OCI-LY3 (cell line): ENCODE data around the gene NWD2.
"Not testable (repeated sequence)": the region's sequence is repeated elsewhere in the genome, so short reads cannot be mapped to it uniquely, and the experiment has no call there.

ENCODE experiments used
- H2AFZ ChIP-seq: fragments of 200-600, 300-600 bp; shearing (Covaris generic); 2 replicates; pipeline ENCODE4 v1.6.0; 2014; ENCODE audit warnings: antibody characterized with exemption, low read depth, low read length
- H3K27ac ChIP-seq: fragments of 200-600, 300-600 bp; sonication (generic); 2 replicates; pipeline ENCODE4 v1.5.1; 2014; ENCODE audit warnings: mild to moderate bottlenecking, low read length, moderate library complexity, mixed read lengths
- H3K27me3 ChIP-seq: fragments of 200-600, 300-600 bp; sonication (generic); 2 replicates; pipeline ENCODE4 v1.6.1; 2014; ENCODE audit warnings: low read depth, low read length, mixed read lengths
- H3K36me3 ChIP-seq: fragments of 200-600, 300-600 bp; sonication (generic); replicated peaks from 2 replicates; pipeline ENCODE3; 2014; ENCODE audit warnings: low read depth, low read length, mixed read lengths
- H3K4me1 ChIP-seq: fragments of 300-600, 200-600 bp; sonication (generic); 2 replicates; pipeline ENCODE4 v1.6.1; 2014; ENCODE audit warnings: low read length, mixed read lengths
- H3K4me2 ChIP-seq: fragments of 200-600, 300-600 bp; sonication (generic); 2 replicates; pipeline ENCODE4 v1.6.1; 2014; ENCODE audit warnings: low read length, mixed read lengths
- H3K4me3 ChIP-seq: fragments of 300-600, 200-600 bp; sonication (generic); 2 replicates; pipeline ENCODE4 v1.5.1; 2014; ENCODE audit warnings: antibody characterized with exemption, mild to moderate bottlenecking, low read length, moderate library complexity
- H3K79me2 ChIP-seq: fragments of 300-600, 200-600 bp; shearing (Covaris generic); 2 replicates; pipeline ENCODE4 v1.6.1; 2014; ENCODE audit warnings: mild to moderate bottlenecking, low read length, mixed read lengths
- H3K9ac ChIP-seq: fragments of 300-600, 200-600 bp; shearing (Covaris generic); 2 replicates; pipeline ENCODE4 v1.6.0; 2014; ENCODE audit warnings: mild to moderate bottlenecking, low read length, moderate library complexity
- H3K9me3 ChIP-seq: fragments of 200-600, 300-600 bp; shearing (Covaris generic); 2 replicates; pipeline ENCODE4 v1.6.1; 2014; ENCODE audit warnings: low read length, mixed read lengths; ENCODE audit not compliant: insufficient read depth
- H4K20me1 ChIP-seq: fragments of 200-600, 300-600 bp; sonication (generic); 2 replicates; pipeline ENCODE4 v1.6.1; 2016; ENCODE audit warnings: low read length, mixed read lengths; ENCODE audit not compliant: insufficient read depth
- CTCF ChIP-seq: fragments of 200-600, 300-600 bp; sonication (generic); IDR thresholded peaks from 2 replicates; pipeline ENCODE4 v1.5.1; 2014; ENCODE audit warnings: antibody characterized with exemption, low read length, low read depth
- EZH2phosphoT487 ChIP-seq: fragments of 200-600 bp; shearing (Covaris generic); IDR thresholded peaks from 2 replicates; pipeline ENCODE4 v1.6.1; 2018; ENCODE audit warnings: antibody characterized with exemption, mixed run types, low read depth

NWD2 gene

DNA sequence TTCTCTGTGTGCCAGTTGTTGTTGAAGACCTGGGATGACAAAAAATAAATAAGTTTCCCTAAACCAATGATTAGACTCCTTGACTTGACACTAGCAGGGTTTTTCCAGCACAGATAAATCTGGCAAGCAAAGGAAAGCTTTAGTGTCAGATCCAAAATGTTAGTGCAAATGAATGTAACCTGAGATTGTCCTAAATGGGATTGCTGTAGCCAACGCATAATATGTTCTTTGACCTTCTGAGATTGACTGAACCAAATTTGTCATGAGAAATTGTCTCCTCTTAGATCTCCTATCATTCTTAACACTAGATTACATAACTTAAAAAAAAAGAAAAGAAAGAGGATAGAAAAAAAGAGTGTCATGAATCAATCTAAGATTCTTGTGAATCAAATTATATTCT, 245.2 kb downstream of the NWD2 start:
- Histone ChIP-seq H4K20me1 (no peaks in the 10 kb centered on the region), H2AFZ (no peak overlapping the region), H3K4me1 (no peaks in the 10 kb centered on the region), H3K27ac (no peak overlapping the region), H3K36me3 (no peaks in the 10 kb centered on the region), H3K4me3 (no peak overlapping the region), H3K4me2 (no peak overlapping the region), H3K9ac (no peak overlapping the region), H3K27me3 (no peaks in the 10 kb centered on the region), H3K79me2 (no peaks in the 10 kb centered on the region), H3K9me3 (no peaks in the 10 kb centered on the region)
- TF ChIP-seq EZH2phosphoT487 (no peak), CTCF (no peak)

DNA sequence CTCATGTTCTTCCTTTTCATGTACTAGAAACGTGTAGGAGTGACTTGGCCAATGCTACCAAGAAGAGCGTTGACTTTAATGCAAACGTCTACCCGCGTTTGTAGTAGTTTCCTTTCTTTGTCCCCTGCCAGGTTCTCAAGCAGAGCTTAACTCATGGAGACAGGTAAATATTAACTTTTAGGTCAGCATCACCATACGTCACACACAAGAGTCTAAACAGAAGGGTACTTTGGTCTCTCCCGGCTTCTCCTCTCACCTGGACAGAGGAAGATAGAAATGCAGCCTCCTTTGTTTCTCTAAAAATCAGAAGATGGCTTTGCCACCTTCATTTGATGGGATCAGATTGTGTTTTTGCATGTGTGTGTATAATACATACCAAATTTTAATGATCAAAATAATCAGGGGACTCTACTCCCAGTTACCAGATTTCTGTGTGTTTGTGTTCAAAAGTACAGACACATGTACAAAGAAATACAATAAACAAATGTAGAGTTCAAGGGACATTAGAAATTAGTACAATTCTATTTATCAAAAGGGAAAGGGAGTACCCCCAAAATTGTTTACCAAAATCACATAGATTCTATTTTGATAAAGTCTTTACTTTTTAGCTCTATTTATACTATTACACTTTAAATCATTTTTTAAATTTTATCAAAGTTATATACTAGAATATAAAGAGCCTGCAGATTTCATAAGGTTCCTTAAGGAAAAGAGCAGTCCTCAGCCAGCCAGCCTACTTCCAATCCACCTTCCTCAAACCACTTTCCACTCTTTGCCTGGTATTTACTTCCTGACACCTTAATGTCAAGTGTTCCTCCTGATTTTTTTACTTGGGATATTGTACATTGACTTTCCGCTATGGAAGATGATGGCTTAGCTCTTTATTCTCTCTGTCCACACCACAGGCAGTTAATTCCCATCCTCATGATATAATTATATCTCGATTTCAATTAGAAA, 246.1 kb downstream of the NWD2 start:
- H3K4me3 ChIP-seq: no peak overlapping the region
- no peak overlapping the region for H3K27ac ChIP-seq
- no peaks in the 10 kb centered on the region for H3K36me3 ChIP-seq
- no peaks in the 10 kb centered on the region for H3K4me1 ChIP-seq
- no peak overlapping the region for H3K4me2 ChIP-seq
- no peaks in the 10 kb centered on the region for H3K27me3 ChIP-seq
- H3K9ac ChIP-seq: no peak overlapping the region
- H3K9me3 ChIP-seq: no peaks in the 10 kb centered on the region
- H2AFZ ChIP-seq: no peak overlapping the region
- no peaks in the 10 kb centered on the region for H4K20me1 ChIP-seq
- no peak for TF ChIP-seq EZH2phosphoT487
- no peak for TF ChIP-seq CTCF
- H3K79me2 ChIP-seq: no peaks in the 10 kb centered on the region

GRCh38 chr4:37495353-37495752, 250.8 kb downstream of the NWD2 start:
- H2AFZ ChIP-seq, H3K9me3 ChIP-seq, H3K9ac ChIP-seq, H3K4me2 ChIP-seq, H3K27ac ChIP-seq, H3K27me3 ChIP-seq, H3K79me2 ChIP-seq, H3K36me3 ChIP-seq, H4K20me1 ChIP-seq, H3K4me1 ChIP-seq, H3K4me3 ChIP-seq: not testable (repeated sequence)
